Measurements from ENCODE around the gene FAM107A. TPM values are rescaled to one million over a fixed set of nuclear protein-coding genes. Genes with fewer than 3 reads are reported as not detected.

The FAM107A gene
- total RNA-seq, 5 donors from 2014 or later (not counting 1 experiment from before 2014, with no cell fraction given) = 0.09 TPM; not detected in 4

- H3K27me3 Mint-ChIP-seq = peaks cover 5 to 8% of the 10 kb centered on the region in 2 donors
- no peaks in the 10 kb centered on the region for H3K4me1 ChIP-seq (ENCODE audit: control insufficient read depth in 1 of 2, extremely low read depth in 1 of 2, insufficient read depth in 2 of 2, low read length in 2 of 2)
- no CpG with 5 or more reads among the region's 7 CpGs for WGBS (ENCODE audit: insufficient coverage)
Observed at GRCh38 chr3:58609990-58610389, 32.8 kb upstream of the FAM107A start.

DNA sequence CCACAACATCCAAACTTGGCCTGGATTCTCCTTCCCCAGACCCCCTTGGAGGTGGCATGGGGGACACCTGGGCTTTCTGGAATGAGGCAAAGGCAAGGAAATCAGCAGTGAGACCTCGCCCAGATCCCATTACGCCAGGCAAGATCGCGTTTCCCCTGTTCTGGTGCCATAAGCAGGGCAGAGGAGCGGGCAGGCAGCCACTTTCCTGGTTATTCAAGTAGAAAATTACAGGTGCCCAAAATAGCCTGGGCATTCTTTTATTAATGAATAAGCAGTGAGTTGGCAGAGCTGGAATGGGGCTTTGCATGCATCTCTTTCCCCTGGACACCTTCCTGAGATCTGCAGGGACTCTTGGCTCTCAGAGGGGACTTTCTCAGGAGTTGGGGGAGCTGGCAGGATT, 31.5 kb upstream of the FAM107A start:
- Mint-ChIP-seq H3K27me3 (peaks cover 6 to 8% of the 10 kb centered on the region in 2 donors), H3K4me3 (no peak overlapping the region), H3K4me1 (no peaks in the 10 kb centered on the region), H3K36me3 (no peaks in the 10 kb centered on the region), H3K27ac (no peak overlapping the region), H3K9me3 (no peaks in the 10 kb centered on the region)
- no peak for ATAC-seq (replicated peaks in 1 of 4)
- DNase-seq = no peak
- Histone ChIP-seq H3K9me3 (no peaks in the 10 kb centered on the region), H3K36me3 (ENCODE audit: control insufficient read depth in 2 of 2, extremely low read depth in 1 of 2, insufficient read depth in 1 of 2, low read length in 1 of 2) (no peaks in the 10 kb centered on the region), H3K4me3 (ENCODE audit: control insufficient read depth in 1 of 2, extremely low read depth in 1 of 2, low read length in 1 of 2) (no peak overlapping the region), H3K27me3 (replicated peaks in 1 of 2; ENCODE audit: control insufficient read depth in 2 of 2, extremely low read depth in 1 of 2, insufficient read depth in 2 of 2, low read length in 1 of 2) (peaks cover 0 to 17% of the 10 kb centered on the region in 2 experiments), H3K4me1 (ENCODE audit: control insufficient read depth in 1 of 2, extremely low read depth in 1 of 2, insufficient read depth in 2 of 2, low read length in 2 of 2) (no peaks in the 10 kb centered on the region), H3K27ac (ENCODE audit: low read length) (no peak overlapping the region)
- 97% methylated on average over 5 of the region's 5 CpGs for WGBS (ENCODE audit: insufficient coverage)
- ChIA-PET POLR2A (no interaction called here), CTCF (no interaction called here)

More at GRCh38 chr3:58609990-58610389, 32.8 kb upstream of the FAM107A start:
- Histone ChIP-seq H3K36me3 (ENCODE audit: control insufficient read depth in 2 of 2, extremely low read depth in 1 of 2, insufficient read depth in 1 of 2, low read length in 1 of 2) (no peaks in the 10 kb centered on the region), H3K9me3 (no peaks in the 10 kb centered on the region), H3K4me3 (ENCODE audit: control insufficient read depth in 1 of 2, extremely low read depth in 1 of 2, low read length in 1 of 2) (no peak overlapping the region), H3K27me3 (replicated peaks in 1 of 2; ENCODE audit: control insufficient read depth in 2 of 2, extremely low read depth in 1 of 2, insufficient read depth in 2 of 2, low read length in 1 of 2) (peaks cover 0 to 21% of the 10 kb centered on the region in 2 experiments), H3K27ac (ENCODE audit: low read length) (no peak overlapping the region)
- no peak overlapping the region for H3K4me3 Mint-ChIP-seq
- no peak for DNase-seq
- H3K9me3 Mint-ChIP-seq = no peaks in the 10 kb centered on the region
- H3K36me3 Mint-ChIP-seq = no peaks in the 10 kb centered on the region
- no peaks in the 10 kb centered on the region for H3K4me1 Mint-ChIP-seq
- CTCF ChIA-PET = no interaction called here
- POLR2A ChIA-PET = interaction anchor here in 1 of 2 donors (0.5 kb wide), 1 partner anchor 299 kb away, joined by 6 read pairs; no protein-coding TSS in a partner anchor
- no peak overlapping the region for H3K27ac Mint-ChIP-seq
- ATAC-seq (replicated peaks in 1 of 4) = no peak

DNA sequence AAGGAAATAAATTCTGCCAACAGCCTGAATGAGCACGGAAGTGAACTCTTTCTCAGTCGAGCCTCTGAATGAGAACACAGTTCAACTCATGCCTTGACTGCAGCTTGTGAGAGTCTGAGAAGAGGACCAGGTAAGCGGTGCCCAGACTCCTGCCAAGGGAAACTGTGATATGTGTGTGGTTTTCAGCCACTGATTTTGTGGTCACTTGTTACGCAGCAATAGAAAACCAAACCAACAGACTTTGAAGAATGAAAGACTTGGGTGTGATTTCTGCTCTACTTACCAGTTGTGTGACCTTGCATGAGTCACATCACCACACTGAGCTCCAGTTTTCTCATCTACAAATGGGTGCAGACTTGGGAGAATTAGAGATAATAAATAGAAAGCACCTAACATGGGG, 30.6 kb upstream of the FAM107A start:
- Histone ChIP-seq H3K9me3 (no peaks in the 10 kb centered on the region), H3K27ac (ENCODE audit: low read length) (no peak overlapping the region), H3K4me3 (ENCODE audit: control insufficient read depth in 1 of 2, extremely low read depth in 1 of 2, low read length in 1 of 2) (no peak overlapping the region), H3K36me3 (ENCODE audit: control insufficient read depth in 2 of 2, extremely low read depth in 1 of 2, insufficient read depth in 1 of 2, low read length in 1 of 2) (no peaks in the 10 kb centered on the region), H3K27me3 (replicated peaks in 1 of 2; ENCODE audit: control insufficient read depth in 2 of 2, extremely low read depth in 1 of 2, insufficient read depth in 2 of 2, low read length in 1 of 2) (peaks cover 0 to 17% of the 10 kb centered on the region in 2 experiments), H3K4me1 (ENCODE audit: control insufficient read depth in 1 of 2, extremely low read depth in 1 of 2, insufficient read depth in 2 of 2, low read length in 2 of 2) (no peaks in the 10 kb centered on the region)
- WGBS (ENCODE audit: insufficient coverage) = 20% methylated on average over 1 of the region's 4 CpGs
- Mint-ChIP-seq H3K4me3 (no peak overlapping the region), H3K27ac (no peak overlapping the region), H3K36me3 (no peaks in the 10 kb centered on the region), H3K9me3 (no peaks in the 10 kb centered on the region), H3K27me3 (peaks cover 13 to 14% of the 10 kb centered on the region in 2 donors), H3K4me1 (no peaks in the 10 kb centered on the region)
- ChIA-PET CTCF (no interaction called here), POLR2A (no interaction called here)
- no peak for DNase-seq
- ATAC-seq (replicated peaks in 1 of 4) = no peak

DNA sequence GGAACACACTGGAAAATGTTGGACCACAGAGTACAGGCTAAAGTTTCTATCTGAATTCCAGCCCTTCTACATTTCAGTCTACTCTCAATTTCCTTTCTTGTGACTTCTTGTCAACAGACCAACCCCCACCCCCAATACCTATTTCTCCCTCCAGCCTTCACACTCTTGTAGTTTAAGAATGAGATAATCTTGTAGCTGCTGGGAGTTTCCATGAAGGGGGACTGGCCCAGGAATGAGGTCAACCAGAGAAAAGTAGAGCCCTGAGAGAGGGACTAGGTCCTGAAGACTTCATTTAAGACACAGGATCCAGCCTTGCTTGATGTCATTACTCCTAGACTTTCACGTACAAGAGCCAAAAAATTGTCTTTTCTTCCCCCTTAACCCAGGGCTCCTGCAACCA, 29.5 kb upstream of the FAM107A start:
- no peak for ATAC-seq (replicated peaks in 1 of 4)

GRCh38 chr3:58604031-58604430, 26.8 kb upstream of the FAM107A start:
- Histone ChIP-seq H3K4me1 (ENCODE audit: control insufficient read depth in 1 of 2, extremely low read depth in 1 of 2, insufficient read depth in 2 of 2, low read length in 2 of 2) (no peaks in the 10 kb centered on the region), H3K27ac (ENCODE audit: low read length) (no peak overlapping the region), H3K9me3 (no peaks in the 10 kb centered on the region), H3K4me3 (ENCODE audit: control insufficient read depth in 1 of 2, extremely low read depth in 1 of 2, low read length in 1 of 2) (no peak overlapping the region), H3K27me3 (replicated peaks in 1 of 2; ENCODE audit: control insufficient read depth in 2 of 2, extremely low read depth in 1 of 2, insufficient read depth in 2 of 2, low read length in 1 of 2) (peaks cover 0 to 12% of the 10 kb centered on the region in 2 experiments), H3K36me3 (ENCODE audit: control insufficient read depth in 2 of 2, extremely low read depth in 1 of 2, insufficient read depth in 1 of 2, low read length in 1 of 2) (no peaks in the 10 kb centered on the region)
- no peaks in the 10 kb centered on the region for H3K9me3 Mint-ChIP-seq
- peaks cover 17 to 24% of the 10 kb centered on the region in 2 donors for H3K27me3 Mint-ChIP-seq
- H3K4me3 Mint-ChIP-seq = no peak overlapping the region
- no peak for ATAC-seq (replicated peaks in 1 of 4)
- H3K36me3 Mint-ChIP-seq = no peaks in the 10 kb centered on the region
- H3K4me1 Mint-ChIP-seq = no peaks in the 10 kb centered on the region
- 92% methylated on average over 2 of the region's 6 CpGs for WGBS (ENCODE audit: insufficient coverage)
- H3K27ac Mint-ChIP-seq = no peak overlapping the region
- CTCF ChIA-PET = interaction anchor here in 1 of 2 donors (0.9 kb wide), 1 partner anchor 33 kb away, joined by 6 read pairs; no protein-coding TSS in a partner anchor
- POLR2A ChIA-PET = no interaction called here
- DNase-seq = no peak

More for the DNA sequence above, 29.5 kb upstream of the FAM107A start:
- no peak overlapping the region for H3K27ac ChIP-seq (ENCODE audit: low read length)
- H3K4me3 ChIP-seq (ENCODE audit: control insufficient read depth in 1 of 2, extremely low read depth in 1 of 2, low read length in 1 of 2) = no peak overlapping the region
- Mint-ChIP-seq H3K9me3 (no peaks in the 10 kb centered on the region), H3K27me3 (peaks cover 16 to 18% of the 10 kb centered on the region in 2 donors), H3K27ac (no peak overlapping the region), H3K4me3 (no peak overlapping the region), H3K4me1 (no peaks in the 10 kb centered on the region), H3K36me3 (no peaks in the 10 kb centered on the region)
- H3K36me3 ChIP-seq (ENCODE audit: control insufficient read depth in 2 of 2, extremely low read depth in 1 of 2, insufficient read depth in 1 of 2, low read length in 1 of 2) = no peaks in the 10 kb centered on the region
- CTCF ChIA-PET = interaction anchor here in 1 of 2 donors (0.6 kb wide), 1 partner anchor 1637 kb away, joined by 3 read pairs; no protein-coding TSS in a partner anchor
- no peaks in the 10 kb centered on the region for H3K9me3 ChIP-seq
- no peak for DNase-seq
- 100% methylated on average over 1 of the region's 1 CpG for WGBS (ENCODE audit: insufficient coverage)
- POLR2A ChIA-PET = no interaction called here
- H3K27me3 ChIP-seq (replicated peaks in 1 of 2; ENCODE audit: control insufficient read depth in 2 of 2, extremely low read depth in 1 of 2, insufficient read depth in 2 of 2, low read length in 1 of 2) = peaks cover 0 to 17% of the 10 kb centered on the region in 2 experiments
- no peaks in the 10 kb centered on the region for H3K4me1 ChIP-seq (ENCODE audit: control insufficient read depth in 1 of 2, extremely low read depth in 1 of 2, insufficient read depth in 2 of 2, low read length in 2 of 2)

DNA sequence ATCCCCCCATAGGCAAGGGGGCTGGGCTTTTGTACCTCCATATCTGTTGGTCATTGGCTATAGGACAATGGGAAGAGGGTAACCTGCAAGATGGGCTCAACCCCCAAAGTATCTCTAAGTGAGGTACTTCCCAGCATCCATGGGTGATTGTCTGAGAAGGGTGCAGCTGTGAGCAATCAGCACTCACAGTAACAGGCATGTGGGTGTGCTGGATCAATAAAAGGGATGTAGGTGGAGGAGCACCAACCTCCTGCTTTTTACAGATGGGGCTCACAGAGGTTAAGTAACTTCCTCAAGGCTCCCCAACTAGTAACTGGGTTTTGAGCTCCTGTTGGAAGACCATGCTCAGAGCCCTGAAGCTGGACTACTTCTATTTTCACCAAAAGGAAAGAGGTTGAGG, 26.4 kb upstream of the FAM107A start:
- POLR2A ChIA-PET = no interaction called here
- peaks cover 0 to 9% of the 10 kb centered on the region in 2 experiments for H3K27me3 ChIP-seq (replicated peaks in 1 of 2; ENCODE audit: control insufficient read depth in 2 of 2, extremely low read depth in 1 of 2, insufficient read depth in 2 of 2, low read length in 1 of 2)
- DNase-seq (no peak), ATAC-seq (replicated peaks in 1 of 4) (no peak)
- Mint-ChIP-seq H3K27me3 (peaks cover 17 to 24% of the 10 kb centered on the region in 2 donors), H3K9me3 (no peaks in the 10 kb centered on the region), H3K4me3 (no peak overlapping the region), H3K36me3 (no peaks in the 10 kb centered on the region), H3K4me1 (no peaks in the 10 kb centered on the region), H3K27ac (no peak overlapping the region)
- H3K4me3 ChIP-seq (ENCODE audit: control insufficient read depth in 1 of 2, extremely low read depth in 1 of 2, low read length in 1 of 2) = no peak overlapping the region
- no peaks in the 10 kb centered on the region for H3K4me1 ChIP-seq (ENCODE audit: control insufficient read depth in 1 of 2, extremely low read depth in 1 of 2, insufficient read depth in 2 of 2, low read length in 2 of 2)
- CTCF ChIA-PET = interaction anchor here in 1 of 2 donors (0.8 to 0.9 kb wide), 2 partner anchors 28 to 33 kb away, joined by 3 to 6 read pairs; no protein-coding TSS in a partner anchor
- no peak overlapping the region for H3K27ac ChIP-seq (ENCODE audit: low read length)
- H3K9me3 ChIP-seq = no peaks in the 10 kb centered on the region
- H3K36me3 ChIP-seq (ENCODE audit: control insufficient read depth in 2 of 2, extremely low read depth in 1 of 2, insufficient read depth in 1 of 2, low read length in 1 of 2) = no peaks in the 10 kb centered on the region

Data from T-cell (primary cell).